HUES6 (cell line): ENCODE data around the gene MT1A.
"Not testable (repeated sequence)": the region's sequence is repeated elsewhere in the genome, so short reads cannot be mapped to it uniquely, and the experiment has no call there.

Source experiments
- H3K27ac ChIP-seq: 2 replicates; pipeline ENCODE4 v1.7.0; 2013; ENCODE audit warnings: low read depth, mild to moderate bottlenecking, low read length, inconsistent platforms
- H3K27me3 ChIP-seq: 2 replicates; pipeline ENCODE4 v1.6.1; 2013; ENCODE audit warnings: low read length; ENCODE audit not compliant: control insufficient read depth, insufficient read depth
- H3K36me3 ChIP-seq: 2 replicates; pipeline ENCODE4 v1.6.1; 2013; ENCODE audit warnings: low read length; ENCODE audit not compliant: control insufficient read depth, insufficient read depth
- H3K4me1 ChIP-seq: 2 replicates; pipeline ENCODE4 v1.6.1; 2013; ENCODE audit warnings: low read length; ENCODE audit not compliant: control insufficient read depth, insufficient read depth
- H3K4me3 ChIP-seq: 2 replicates; pipeline ENCODE4 v1.5.1; 2013; ENCODE audit warnings: low read depth, low read length
- H3K9ac ChIP-seq: one replicate; pipeline ENCODE4 v1.6.1; 2013; ENCODE audit warnings: mild to moderate bottlenecking, low read length
- H3K9me3 ChIP-seq: 2 replicates; pipeline ENCODE4 v1.6.1; 2013; ENCODE audit warnings: low read depth, low read length; ENCODE audit not compliant: control insufficient read depth, insufficient read depth

MT1A gene

DNA sequence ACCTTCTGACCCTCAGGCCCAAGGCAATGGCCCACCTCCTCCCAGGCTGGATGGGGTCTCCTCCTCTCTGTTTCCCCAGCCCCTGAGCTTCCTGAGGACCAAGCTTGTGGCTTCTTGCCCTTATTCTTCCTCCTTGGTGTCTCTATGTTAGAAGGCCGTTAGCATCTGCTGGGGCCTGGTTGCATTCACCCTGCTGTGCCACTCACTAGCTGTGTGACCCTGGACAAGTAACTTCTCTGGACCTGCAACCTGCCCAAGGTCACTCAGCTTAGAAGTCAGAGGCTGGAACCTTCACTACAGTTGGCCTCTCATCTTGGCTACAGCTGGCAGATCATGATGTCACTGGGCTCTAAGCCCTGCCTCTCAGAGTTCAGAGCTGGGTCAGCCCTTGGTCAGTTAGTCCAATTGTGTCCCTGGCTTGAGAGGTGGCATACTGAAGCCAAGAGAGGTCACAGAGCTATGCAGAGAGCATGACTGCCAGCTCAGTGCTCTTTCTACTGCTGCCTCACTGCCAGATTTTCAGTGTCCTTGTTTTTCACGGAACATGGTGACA lies 27.1 kb upstream of the MT1A start:
- Histone ChIP-seq H3K9ac (no peak overlapping the region), H3K4me1 (peaks cover 36% of the 10 kb centered on the region), H3K27ac (no peak overlapping the region), H3K36me3 (no peaks in the 10 kb centered on the region), H3K4me3 (no peak overlapping the region), H3K27me3 (peaks cover 67% of the 10 kb centered on the region), H3K9me3 (no peaks in the 10 kb centered on the region)

DNA sequence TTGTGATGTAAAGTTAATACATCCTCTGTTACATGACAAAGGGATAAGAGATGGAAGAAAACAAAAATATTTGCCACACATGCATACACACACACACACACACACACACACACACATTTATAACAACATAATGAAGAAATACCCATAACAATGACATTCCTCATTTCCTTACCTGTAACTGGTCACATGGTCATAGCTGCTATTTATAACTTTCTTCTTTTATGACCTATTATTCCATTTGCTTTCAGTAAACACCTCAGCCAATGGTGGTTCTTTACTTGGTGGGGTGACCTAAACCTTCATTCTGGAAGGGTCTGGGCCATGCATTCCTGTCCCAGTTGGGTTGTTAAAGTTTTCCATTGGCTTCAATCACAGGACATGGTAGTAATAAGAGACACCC lies 24.8 kb upstream of the MT1A start:
- Histone ChIP-seq H3K9ac (no peak overlapping the region), H3K4me3 (no peak overlapping the region), H3K27ac (no peak overlapping the region), H3K36me3 (no peaks in the 10 kb centered on the region), H3K27me3 (peaks cover 76% of the 10 kb centered on the region), H3K9me3 (no peaks in the 10 kb centered on the region), H3K4me1 (peaks cover 34% of the 10 kb centered on the region)

GRCh38 chr16:56614549-56614991 lies 23.9 kb upstream of the MT1A start:
- H3K9me3 ChIP-seq, result no peaks in the 10 kb centered on the region
- no peak overlapping the region for H3K9ac ChIP-seq
- no peak overlapping the region for H3K4me3 ChIP-seq
- no peaks in the 10 kb centered on the region for H3K36me3 ChIP-seq
- peaks cover 25% of the 10 kb centered on the region for H3K4me1 ChIP-seq
- peaks cover 76% of the 10 kb centered on the region for H3K27me3 ChIP-seq
- H3K27ac ChIP-seq, result no peak overlapping the region

GRCh38 chr16:56615353-56615752 lies 23.1 kb upstream of the MT1A start:
- Histone ChIP-seq H3K36me3 (no peaks in the 10 kb centered on the region), H3K9me3 (no peaks in the 10 kb centered on the region), H3K4me3 (no peak overlapping the region), H3K27ac (no peak overlapping the region), H3K27me3 (peaks cover 75% of the 10 kb centered on the region), H3K9ac (no peak overlapping the region), H3K4me1 (peaks cover 17% of the 10 kb centered on the region)

DNA sequence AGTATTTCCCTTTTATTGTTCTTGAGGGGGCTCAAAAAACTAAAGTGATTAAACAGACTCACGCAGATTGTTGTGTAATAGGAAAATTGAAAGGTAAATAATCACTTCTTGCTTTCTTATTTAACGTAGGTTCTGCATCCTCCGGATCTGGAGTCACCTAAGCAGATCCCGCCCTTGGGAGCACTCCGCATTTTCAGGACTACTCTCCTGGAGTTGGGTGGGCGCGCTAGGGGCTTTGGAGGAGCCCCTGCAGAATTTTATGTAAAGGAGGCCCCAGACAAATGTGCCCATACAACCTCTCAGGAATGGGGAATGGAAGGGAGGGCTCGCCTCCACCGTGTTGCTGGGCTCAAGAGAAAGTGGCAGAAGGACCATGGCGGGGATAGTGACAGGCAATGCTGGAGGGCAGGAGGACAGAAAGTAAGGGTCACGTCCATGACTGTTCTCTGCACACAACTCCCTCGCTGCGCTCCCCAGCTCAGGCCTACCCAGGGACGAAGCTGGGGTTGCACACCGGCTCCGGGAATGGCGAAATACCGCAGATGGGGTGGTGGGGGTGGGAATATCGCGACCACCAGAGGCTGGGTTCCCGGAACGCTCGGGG lies 21.8 kb upstream of the MT1A start:
- H3K4me1 ChIP-seq, result peaks cover 22% of the 10 kb centered on the region
- no peak overlapping the region for H3K27ac ChIP-seq
- H3K36me3 ChIP-seq, result no peaks in the 10 kb centered on the region
- peak overlapping the region; percentile 53 for H3K9ac ChIP-seq
- peak overlapping the region; percentile 73 for H3K4me3 ChIP-seq
- H3K27me3 ChIP-seq, result peaks cover 65% of the 10 kb centered on the region
- no peaks in the 10 kb centered on the region for H3K9me3 ChIP-seq

- Histone ChIP-seq H3K9ac (peak overlapping the region; percentile 53), H3K4me1 (peaks cover 27% of the 10 kb centered on the region), H3K27ac (no peak overlapping the region), H3K36me3 (no peaks in the 10 kb centered on the region), H3K27me3 (peaks cover 64% of the 10 kb centered on the region), H3K9me3 (no peaks in the 10 kb centered on the region), H3K4me3 (peak overlapping the region; percentile 73)
Measured at GRCh38 chr16:56617212-56618085, 21.0 kb upstream of the MT1A start.

DNA sequence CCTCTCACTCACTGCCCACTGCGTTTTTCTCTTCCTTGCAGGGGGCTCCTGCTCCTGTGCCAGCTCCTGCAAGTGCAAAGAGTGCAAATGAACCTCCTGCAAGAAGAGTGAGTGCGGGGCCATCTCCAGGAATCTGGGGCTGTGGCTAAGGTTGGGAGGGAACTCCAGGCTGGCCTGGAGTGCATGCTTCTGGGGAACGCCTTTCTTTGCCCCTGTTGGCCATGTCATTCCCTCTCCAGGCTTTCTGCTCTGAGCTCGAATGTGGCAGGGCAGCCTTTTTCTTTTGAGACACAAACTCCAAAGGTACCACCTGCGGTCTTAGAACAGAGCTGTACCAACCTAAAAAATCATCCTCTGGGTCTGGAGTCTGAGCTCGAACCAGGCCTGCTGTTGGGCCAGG lies 20.3 kb upstream of the MT1A start:
- H3K9ac ChIP-seq, result no peak overlapping the region
- no peak overlapping the region for H3K4me3 ChIP-seq
- H3K9me3 ChIP-seq, result peaks cover 1% of the 10 kb centered on the region; the same call in 1 of the 2 replicates
- H3K4me1 ChIP-seq, result peaks cover 28% of the 10 kb centered on the region
- no peaks in the 10 kb centered on the region for H3K36me3 ChIP-seq
- H3K27me3 ChIP-seq, result peaks cover 71% of the 10 kb centered on the region
- H3K27ac ChIP-seq, result no peak overlapping the region

- Histone ChIP-seq H3K9me3 (peaks cover 4% of the 10 kb centered on the region; the same call in 1 of the 2 replicates), H3K36me3 (no peaks in the 10 kb centered on the region), H3K9ac (no peak overlapping the region), H3K27me3 (peaks cover 76% of the 10 kb centered on the region), H3K27ac (no peak overlapping the region), H3K4me1 (peaks cover 31% of the 10 kb centered on the region), H3K4me3 (no peak overlapping the region)
Measured at GRCh38 chr16:56620339-56620897, 18.0 kb upstream of the MT1A start.

- peaks cover 41% of the 10 kb centered on the region for H3K4me1 ChIP-seq
- not testable (repeated sequence) for H3K9me3 ChIP-seq, H3K27ac ChIP-seq, H3K36me3 ChIP-seq, H3K9ac ChIP-seq, H3K4me3 ChIP-seq
- peaks cover 81% of the 10 kb centered on the region for H3K27me3 ChIP-seq
Measured at GRCh38 chr16:56621665-56622445, 16.6 kb upstream of the MT1A start.

- not testable (repeated sequence) for H3K36me3 ChIP-seq, H3K9ac ChIP-seq, H3K9me3 ChIP-seq, H3K4me3 ChIP-seq, H3K27ac ChIP-seq
- Histone ChIP-seq H3K27me3 (peaks cover 76% of the 10 kb centered on the region), H3K4me1 (peaks cover 36% of the 10 kb centered on the region)
Measured at GRCh38 chr16:56623184-56623583, 15.3 kb upstream of the MT1A start.
